GM19035 (cell line): Measurements from ENCODE around the gene TMEM86B.

Experiments used
- ATAC-seq: cut with Tn5 transposase; IDR thresholded peaks from one replicate; pipeline ENCODE4 v1.9.1; 2021; ENCODE audit not compliant: unreplicated experiment

The TMEM86B gene

GRCh38 chr19:55179606-55180484, 48.7 kb downstream of the TMEM86B start, which contains the start of gene SYT5:
TSS of gene SYT5 (minus strand) at chr19:55180289. CDS start at chr19:55179041, 1,248 bp downstream.
- ATAC-seq = peak; percentile 7

GRCh38 chr19:55178781-55179599, 49.6 kb downstream of the TMEM86B start:
- ATAC-seq = peak; percentile 83
